DND-41 (cell line): ENCODE measurements around the gene ELMO3.
A peak's percentile ranks its signal among the peaks of the same experiment; 100 is the strongest.

Experiments used
- ATAC-seq: fragments of 200-7000 bp; cut with Tn5 transposase; 3 replicates; pipeline ENCODE4 v1.9.1; 2021; ENCODE audit warnings: low read depth; ENCODE audit not compliant: insufficient read depth
- DNase-seq: peaks from one replicate; pipeline ENCODE4 v3.0.0-alpha.2; 2020
- H2AFZ ChIP-seq: 2 replicates; pipeline ENCODE4 v1.6.0; 2012; ENCODE audit warnings: low read depth, low read length
- H3K27ac ChIP-seq: 2 replicates; pipeline ENCODE4 v1.5.1; 2012; ENCODE audit warnings: low read length, inconsistent platforms
- H3K27me3 ChIP-seq: fragments of 200-600 bp; sonication (generic); 2 replicates; pipeline ENCODE4 v1.6.0; 2012; ENCODE audit warnings: low read length, mild to moderate bottlenecking, inconsistent platforms; ENCODE audit not compliant: insufficient read depth, poor library complexity
- H3K36me3 ChIP-seq: 2 replicates; pipeline ENCODE4 v1.5.1; 2012; ENCODE audit warnings: low read length, inconsistent platforms; ENCODE audit not compliant: insufficient read depth
- H3K4me1 ChIP-seq: 2 replicates; pipeline ENCODE4 v1.5.1; 2012; ENCODE audit warnings: mild to moderate bottlenecking, low read length; ENCODE audit not compliant: insufficient read depth
- H3K4me2 ChIP-seq: 2 replicates; pipeline ENCODE4 v1.6.0; 2012; ENCODE audit warnings: mild to moderate bottlenecking, moderate library complexity, low read length, inconsistent platforms; ENCODE audit not compliant: insufficient read depth
- H3K4me3 ChIP-seq, 2 experiments: fragments of 200-600 bp in 1 of 2; shearing (Covaris generic) in 1 of 2; 2 replicates each; pipeline ENCODE4 v1.5.1; 2012 to 2016; ENCODE audit warnings: inconsistent platforms in 2 of 2, low read length in 2 of 2, mild to moderate bottlenecking in 2 of 2, low read depth in 1 of 2, moderate library complexity in 1 of 2
- H3K79me2 ChIP-seq: 2 replicates; pipeline ENCODE4 v1.6.0; 2012; ENCODE audit warnings: low read length, inconsistent platforms; ENCODE audit not compliant: insufficient read depth
- H3K9ac ChIP-seq: 2 replicates; pipeline ENCODE4 v1.6.0; 2012; ENCODE audit warnings: low read depth, mild to moderate bottlenecking, inconsistent platforms, low read length, moderate library complexity
- H3K9me3 ChIP-seq: 2 replicates; pipeline ENCODE4 v1.5.1; 2012; ENCODE audit warnings: low read length, moderate library complexity, mild to moderate bottlenecking, inconsistent platforms; ENCODE audit not compliant: insufficient read depth, severe bottlenecking
- H4K20me1 ChIP-seq: 2 replicates; pipeline ENCODE4 v1.6.0; 2012; ENCODE audit warnings: low read length; ENCODE audit not compliant: insufficient read depth
- CTCF ChIP-seq: IDR thresholded peaks from 2 replicates; pipeline ENCODE4 v1.5.1; 2012; ENCODE audit warnings: borderline replicate concordance, low read length, moderate library complexity, mild to moderate bottlenecking; ENCODE audit not compliant: poor library complexity, severe bottlenecking; ENCODE audit errors: extremely low read depth
- EZH2 ChIP-seq: IDR thresholded peaks from 3 replicates; pipeline ENCODE4 v1.6.1; 2012; ENCODE audit warnings: borderline replicate concordance, low read depth, mild to moderate bottlenecking, moderate library complexity, low read length, inconsistent platforms; ENCODE audit not compliant: severe bottlenecking

Gene ELMO3

GRCh38 chr16:67242138-67242730 lies 43.3 kb downstream of the ELMO3 start:
- no peak for ATAC-seq
- TF ChIP-seq EZH2 = no peak
- no peak for TF ChIP-seq CTCF
- H4K20me1 ChIP-seq = peaks cover 22% of the 10 kb centered on the region
- H3K4me3 ChIP-seq = no peak overlapping the region
- H3K27ac ChIP-seq = no peak overlapping the region
- H3K79me2 ChIP-seq = peaks cover 7% of the 10 kb centered on the region; the same call in 1 of the 2 replicates
- no peaks in the 10 kb centered on the region for H3K27me3 ChIP-seq
- H2AFZ ChIP-seq = no peak overlapping the region
- H3K9ac ChIP-seq = no peak overlapping the region
- H3K36me3 ChIP-seq = peaks cover 11% of the 10 kb centered on the region
- no peaks in the 10 kb centered on the region for H3K9me3 ChIP-seq
- H3K4me2 ChIP-seq = no peak overlapping the region
- no peak for DNase-seq
- peaks cover 39% of the 10 kb centered on the region for H3K4me1 ChIP-seq

GRCh38 chr16:67243481-67243880 lies 44.5 kb downstream of the ELMO3 start:
- peaks cover 48% of the 10 kb centered on the region for H3K4me1 ChIP-seq
- peaks cover 3% of the 10 kb centered on the region; the same call in 1 of the 2 replicates for H3K36me3 ChIP-seq
- ATAC-seq (no peak), DNase-seq (no peak)
- no peak overlapping the region for H3K4me2 ChIP-seq
- H4K20me1 ChIP-seq = peaks cover 22% of the 10 kb centered on the region
- H2AFZ ChIP-seq = no peak overlapping the region
- H3K27me3 ChIP-seq = peaks cover 4% of the 10 kb centered on the region
- no peak overlapping the region for H3K4me3 ChIP-seq
- H3K27ac ChIP-seq = no peak overlapping the region
- no peak overlapping the region for H3K9ac ChIP-seq
- H3K9me3 ChIP-seq = no peaks in the 10 kb centered on the region
- H3K79me2 ChIP-seq = peaks cover 7% of the 10 kb centered on the region; the same call in 1 of the 2 replicates
- no peak for TF ChIP-seq EZH2
- TF ChIP-seq CTCF = no peak

- no peak overlapping the region for H3K4me3 ChIP-seq
- ATAC-seq (peak; percentile 78), DNase-seq (peak; percentile 83)
- H3K4me1 ChIP-seq = peaks cover 58% of the 10 kb centered on the region
- peaks cover 19% of the 10 kb centered on the region for H4K20me1 ChIP-seq
- TF ChIP-seq EZH2 (no peak), CTCF (peak; percentile 7)
- no peaks in the 10 kb centered on the region for H3K9me3 ChIP-seq
- H3K27me3 ChIP-seq = peaks cover 15% of the 10 kb centered on the region
- peaks cover 7% of the 10 kb centered on the region; the same call in 1 of the 2 replicates for H3K79me2 ChIP-seq
- H3K9ac ChIP-seq = peak overlapping the region; percentile 10; the same call in 1 of the 2 replicates
- peak overlapping the region; percentile 28 for H3K4me2 ChIP-seq
- no peak overlapping the region for H2AFZ ChIP-seq
- peak overlapping the region; percentile 34 for H3K27ac ChIP-seq
- H3K36me3 ChIP-seq = no peaks in the 10 kb centered on the region
Observed at GRCh38 chr16:67244387-67245185, 45.7 kb downstream of the ELMO3 start.
